Endothelial cell of umbilical vein (primary cell): ENCODE results near the gene ARL17A.
"Not testable (repeated sequence)": the region's sequence is repeated elsewhere in the genome, so short reads cannot be mapped to it uniquely, and the experiment has no call there.

Experiments
- EZH2 ChIP-seq: IDR thresholded peaks from 2 replicates; pipeline ENCODE4 v1.6.1; 2012; ENCODE audit warnings: borderline replicate concordance, low read depth, mild to moderate bottlenecking, moderate library complexity, low read length, inconsistent platforms; ENCODE audit not compliant: severe bottlenecking
- FOS ChIP-seq: IDR thresholded peaks from 2 replicates; pipeline ENCODE4 v1.6.1; 2011; ENCODE audit warnings: mild to moderate bottlenecking, low read length, moderate library complexity, borderline replicate concordance; ENCODE audit not compliant: insufficient read depth
- GATA2 ChIP-seq: IDR thresholded peaks from 2 replicates; pipeline ENCODE4 v1.7.0; 2011; ENCODE audit warnings: low read depth, mild to moderate bottlenecking, moderate library complexity, mixed read lengths, low read length; ENCODE audit not compliant: insufficient read length, insufficient read depth
- JUN ChIP-seq: IDR thresholded peaks from 2 replicates; pipeline ENCODE4 v1.6.1; 2011; ENCODE audit warnings: borderline replicate concordance, low read depth; ENCODE audit not compliant: insufficient read length, insufficient read depth
- MYC ChIP-seq: IDR thresholded peaks from one replicate; pipeline ENCODE4 v1.6.1; 2011; ENCODE audit warnings: mild to moderate bottlenecking, low read depth, low read length
- POLR2A ChIP-seq: IDR thresholded peaks from 2 replicates; pipeline ENCODE4 v1.6.1; 2012; ENCODE audit warnings: low read depth, mild to moderate bottlenecking, control low read depth, low read length
- POLR2AphosphoS5 ChIP-seq: IDR thresholded peaks from 2 replicates; pipeline ENCODE4 v1.6.1; 2012; ENCODE audit warnings: low read depth, mild to moderate bottlenecking, control low read depth, low read length, moderate library complexity; ENCODE audit not compliant: insufficient read depth
- TF ChIP-seq, protein P1 (sequence below), 2 donors: IDR thresholded peaks; 1 replicate in 1 of 2; 2 replicates in 1 of 2; pipeline ENCODE4 v1.5.1; 2011; ENCODE audit warnings: low read length in 2 of 2, mild to moderate bottlenecking in 2 of 2, moderate library complexity in 2 of 2, control low read depth in 1 of 2, inconsistent platforms in 1 of 2, low read depth in 1 of 2; ENCODE audit not compliant: insufficient read depth in 1 of 2; ENCODE audit errors: extremely low read depth in 1 of 2
- TF ChIP-seq, protein P2 (sequence below): IDR thresholded peaks from 2 replicates; pipeline ENCODE4 v1.6.1; 2011; ENCODE audit not compliant: insufficient read depth, insufficient read length

DNA sequence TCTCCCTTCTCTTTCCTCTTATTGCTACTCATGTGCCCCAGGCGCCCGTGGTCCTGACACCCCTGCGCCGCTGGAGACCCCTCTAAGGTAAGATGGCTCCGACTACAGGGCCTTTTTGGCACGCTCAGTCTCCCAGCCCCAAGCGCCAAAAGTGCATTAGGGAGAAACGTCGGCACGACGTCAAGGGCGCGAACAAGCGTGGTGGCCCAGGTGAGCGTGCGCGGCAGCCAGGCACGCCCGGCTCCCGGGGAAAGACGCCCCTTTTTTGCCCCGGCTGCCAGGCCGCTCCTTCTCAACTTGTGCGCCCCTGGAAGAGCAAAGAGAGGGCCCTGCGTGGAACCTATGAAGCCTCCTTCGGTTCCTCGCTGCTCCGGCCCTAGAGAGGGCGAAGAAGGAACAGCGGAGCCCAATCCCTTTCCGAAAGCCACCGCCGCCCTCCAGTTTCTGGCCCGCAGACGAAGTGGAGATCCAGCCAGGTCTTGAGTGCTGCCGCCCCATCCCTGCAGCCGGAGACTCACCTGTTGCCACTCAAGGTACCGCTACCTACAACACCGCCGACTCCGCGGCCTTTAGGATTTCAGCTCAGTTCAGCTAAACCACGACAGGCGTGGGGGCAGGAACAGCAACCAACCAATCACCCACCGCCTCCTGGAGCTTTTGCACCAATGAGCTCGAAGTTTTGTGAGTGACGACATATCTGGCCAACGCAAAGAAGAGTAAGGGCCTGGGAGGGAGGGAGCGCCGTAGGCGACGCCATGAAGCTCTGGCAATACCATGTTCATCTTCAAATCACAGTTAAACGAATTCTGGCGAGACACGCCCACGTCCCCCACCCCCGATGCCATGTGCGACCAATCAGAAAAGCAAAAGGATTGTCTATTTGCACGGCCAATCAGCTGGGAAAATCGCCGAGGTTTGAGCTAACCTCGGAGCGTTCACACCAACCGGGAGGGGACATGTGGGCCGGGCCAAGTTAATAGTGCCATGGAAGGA lies at the start of gene ARL17A:
- TF ChIP-seq, protein P1, sequence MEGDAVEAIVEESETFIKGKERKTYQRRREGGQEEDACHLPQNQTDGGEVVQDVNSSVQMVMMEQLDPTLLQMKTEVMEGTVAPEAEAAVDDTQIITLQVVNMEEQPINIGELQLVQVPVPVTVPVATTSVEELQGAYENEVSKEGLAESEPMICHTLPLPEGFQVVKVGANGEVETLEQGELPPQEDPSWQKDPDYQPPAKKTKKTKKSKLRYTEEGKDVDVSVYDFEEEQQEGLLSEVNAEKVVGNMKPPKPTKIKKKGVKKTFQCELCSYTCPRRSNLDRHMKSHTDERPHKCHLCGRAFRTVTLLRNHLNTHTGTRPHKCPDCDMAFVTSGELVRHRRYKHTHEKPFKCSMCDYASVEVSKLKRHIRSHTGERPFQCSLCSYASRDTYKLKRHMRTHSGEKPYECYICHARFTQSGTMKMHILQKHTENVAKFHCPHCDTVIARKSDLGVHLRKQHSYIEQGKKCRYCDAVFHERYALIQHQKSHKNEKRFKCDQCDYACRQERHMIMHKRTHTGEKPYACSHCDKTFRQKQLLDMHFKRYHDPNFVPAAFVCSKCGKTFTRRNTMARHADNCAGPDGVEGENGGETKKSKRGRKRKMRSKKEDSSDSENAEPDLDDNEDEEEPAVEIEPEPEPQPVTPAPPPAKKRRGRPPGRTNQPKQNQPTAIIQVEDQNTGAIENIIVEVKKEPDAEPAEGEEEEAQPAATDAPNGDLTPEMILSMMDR (IDR thresholded peaks at IDR 0.05; ENCODE audit: extremely low read depth in 1 of 2, insufficient read depth in 1 of 2, low read depth in 1 of 2, low read length in 2 of 2), result not testable (repeated sequence)
- TF ChIP-seq MYC, POLR2A, POLR2AphosphoS5, EZH2, JUN, FOS, GATA2: not testable (repeated sequence)
- TF ChIP-seq, protein P2, sequence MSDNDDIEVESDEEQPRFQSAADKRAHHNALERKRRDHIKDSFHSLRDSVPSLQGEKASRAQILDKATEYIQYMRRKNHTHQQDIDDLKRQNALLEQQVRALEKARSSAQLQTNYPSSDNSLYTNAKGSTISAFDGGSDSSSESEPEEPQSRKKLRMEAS, result not testable (repeated sequence)
